Effector memory CD8-positive, alpha-beta T cell (primary cell): ENCODE measurements around the gene KMT2C.
"Not testable (repeated sequence)": the region's sequence is repeated elsewhere in the genome, so short reads cannot be mapped to it uniquely, and the experiment has no call there.

ENCODE experiments used
- ATAC-seq: fragments of 150-1000 bp; cut with Tn5 transposase; replicated peaks from 2 replicates; pipeline ENCODE4 v1.10.0; 2021; ENCODE audit warnings: mild to moderate bottlenecking, moderate library complexity
- DNase-seq, 3 experiments: peaks; one replicate each; pipeline ENCODE4 v3.0.0; 2021
- H3K27ac Mint-ChIP-seq, 2 donors: one replicate each; pipeline ENCODE4 v1.8.0; 2022; ENCODE audit warnings: mild to moderate bottlenecking in 2 of 2, mixed read lengths in 2 of 2, moderate library complexity in 2 of 2
- H3K27me3 Mint-ChIP-seq, 2 donors: one replicate each; pipeline ENCODE4 v1.8.0; 2022; ENCODE audit warnings: mixed read lengths in 2 of 2
- H3K36me3 Mint-ChIP-seq: one replicate; pipeline ENCODE4 v1.8.0; 2022; ENCODE audit warnings: mild to moderate bottlenecking, moderate library complexity, mixed read lengths; ENCODE audit not compliant: insufficient read depth
- H3K4me1 Mint-ChIP-seq, 2 donors: one replicate each; pipeline ENCODE4 v1.8.0; 2022; ENCODE audit warnings: low read depth in 2 of 2, mixed read lengths in 2 of 2
- H3K4me3 Mint-ChIP-seq, 2 donors: one replicate each; pipeline ENCODE4 v1.8.0; 2022; ENCODE audit warnings: mild to moderate bottlenecking in 2 of 2, mixed read lengths in 2 of 2, moderate library complexity in 2 of 2
- H3K9me3 Mint-ChIP-seq, 2 donors: one replicate each; pipeline ENCODE4 v1.8.0; 2022; ENCODE audit warnings: mixed read lengths in 2 of 2

The KMT2C gene

GRCh38 chr7:152270427-152270826, 165.4 kb downstream of the KMT2C start:
- H3K4me3 Mint-ChIP-seq, ATAC-seq, DNase-seq, H3K27me3 Mint-ChIP-seq, H3K27ac Mint-ChIP-seq, H3K9me3 Mint-ChIP-seq: not testable (repeated sequence)
- H3K36me3 Mint-ChIP-seq, result peaks cover 15% of the 10 kb centered on the region
- H3K4me1 Mint-ChIP-seq, result peaks cover 6 to 15% of the 10 kb centered on the region in 2 donors

- not testable (repeated sequence) for ATAC-seq, H3K9me3 Mint-ChIP-seq, H3K4me3 Mint-ChIP-seq, H3K27me3 Mint-ChIP-seq, DNase-seq, H3K27ac Mint-ChIP-seq
- Mint-ChIP-seq H3K36me3 (peaks cover 17% of the 10 kb centered on the region), H3K4me1 (peaks cover 6 to 19% of the 10 kb centered on the region in 2 donors)
These were observed 168.9 kb downstream of the KMT2C start for GRCh38 chr7:152266859-152267258.

- not testable (repeated sequence) for H3K4me3 Mint-ChIP-seq, ATAC-seq, DNase-seq, H3K27ac Mint-ChIP-seq, H3K27me3 Mint-ChIP-seq, H3K9me3 Mint-ChIP-seq
- Mint-ChIP-seq H3K36me3 (peaks cover 22% of the 10 kb centered on the region), H3K4me1 (peaks cover 4 to 20% of the 10 kb centered on the region in 2 donors)
These were observed 170.9 kb downstream of the KMT2C start for GRCh38 chr7:152264915-152265314.

- not testable (repeated sequence) for H3K27me3 Mint-ChIP-seq, DNase-seq, ATAC-seq, H3K4me3 Mint-ChIP-seq, H3K9me3 Mint-ChIP-seq
- peaks cover 10 to 21% of the 10 kb centered on the region in 2 donors for H3K4me1 Mint-ChIP-seq
- H3K36me3 Mint-ChIP-seq, result peaks cover 27% of the 10 kb centered on the region
- peak overlapping the region in 1 of 2 donors; percentile 60 for H3K27ac Mint-ChIP-seq
These were observed 173.7 kb downstream of the KMT2C start for GRCh38 chr7:152262146-152262545.

GRCh38 chr7:152259645-152260044, 176.2 kb downstream of the KMT2C start:
- ATAC-seq, H3K4me3 Mint-ChIP-seq, H3K9me3 Mint-ChIP-seq, H3K27me3 Mint-ChIP-seq, DNase-seq: not testable (repeated sequence)
- peak overlapping the region; percentile 42 to 77 for H3K27ac Mint-ChIP-seq
- peaks cover 27% of the 10 kb centered on the region for H3K36me3 Mint-ChIP-seq
- peaks cover 16 to 33% of the 10 kb centered on the region in 2 donors for H3K4me1 Mint-ChIP-seq

- not testable (repeated sequence) for DNase-seq, ATAC-seq, H3K4me3 Mint-ChIP-seq, H3K9me3 Mint-ChIP-seq, H3K4me1 Mint-ChIP-seq, H3K27me3 Mint-ChIP-seq, H3K27ac Mint-ChIP-seq
- peaks cover 47% of the 10 kb centered on the region for H3K36me3 Mint-ChIP-seq
These were observed 188.0 kb downstream of the KMT2C start for GRCh38 chr7:152247851-152248250.

- not testable (repeated sequence) for DNase-seq, H3K4me3 Mint-ChIP-seq, H3K9me3 Mint-ChIP-seq, ATAC-seq, H3K27me3 Mint-ChIP-seq, H3K27ac Mint-ChIP-seq
- Mint-ChIP-seq H3K4me1 (peaks cover 8 to 16% of the 10 kb centered on the region in 2 donors), H3K36me3 (peaks cover 34% of the 10 kb centered on the region)
These were observed 190.4 kb downstream of the KMT2C start for GRCh38 chr7:152245417-152245816.

- ATAC-seq, H3K27ac Mint-ChIP-seq, H3K27me3 Mint-ChIP-seq, DNase-seq, H3K9me3 Mint-ChIP-seq, H3K4me3 Mint-ChIP-seq: not testable (repeated sequence)
- Mint-ChIP-seq H3K4me1 (peaks cover 12 to 17% of the 10 kb centered on the region in 2 donors), H3K36me3 (peaks cover 23% of the 10 kb centered on the region)
These were observed 192.3 kb downstream of the KMT2C start for GRCh38 chr7:152243464-152243863.

- not testable (repeated sequence) for H3K27ac Mint-ChIP-seq, H3K9me3 Mint-ChIP-seq, ATAC-seq, H3K4me3 Mint-ChIP-seq, H3K27me3 Mint-ChIP-seq, DNase-seq
- Mint-ChIP-seq H3K4me1 (peaks cover 12 to 16% of the 10 kb centered on the region in 2 donors), H3K36me3 (peaks cover 22% of the 10 kb centered on the region)
These were observed 194.5 kb downstream of the KMT2C start for GRCh38 chr7:152241301-152241700.

GRCh38 chr7:152236306-152236705, 199.5 kb downstream of the KMT2C start:
- H3K9me3 Mint-ChIP-seq, DNase-seq, H3K4me3 Mint-ChIP-seq, ATAC-seq, H3K27ac Mint-ChIP-seq, H3K27me3 Mint-ChIP-seq: not testable (repeated sequence)
- H3K4me1 Mint-ChIP-seq, result peaks cover 9 to 12% of the 10 kb centered on the region in 2 donors
- peaks cover 49% of the 10 kb centered on the region for H3K36me3 Mint-ChIP-seq

- not testable (repeated sequence) for H3K4me3 Mint-ChIP-seq, H3K27me3 Mint-ChIP-seq, ATAC-seq, H3K4me1 Mint-ChIP-seq, H3K27ac Mint-ChIP-seq, DNase-seq, H3K9me3 Mint-ChIP-seq
- peaks cover 49% of the 10 kb centered on the region for H3K36me3 Mint-ChIP-seq
These were observed 201.4 kb downstream of the KMT2C start for GRCh38 chr7:152234421-152234820.

- Mint-ChIP-seq H3K4me3 (no peak overlapping the region), H3K36me3 (peaks cover 49% of the 10 kb centered on the region), H3K4me1 (no peaks in the 10 kb centered on the region), H3K27ac (no peak overlapping the region), H3K27me3 (no peaks in the 10 kb centered on the region), H3K9me3 (no peaks in the 10 kb centered on the region)
- ATAC-seq (no peak), DNase-seq (no peak)
These were observed 204.7 kb downstream of the KMT2C start for GRCh38 chr7:152231089-152231488.

- DNase-seq, result not testable (repeated sequence)
These were observed 216.2 kb downstream of the KMT2C start for GRCh38 chr7:152219556-152219955.

GRCh38 chr7:152208766-152209165, 227.0 kb downstream of the KMT2C start:
- H3K27ac Mint-ChIP-seq, H3K4me3 Mint-ChIP-seq, H3K9me3 Mint-ChIP-seq, H3K27me3 Mint-ChIP-seq, H3K4me1 Mint-ChIP-seq, DNase-seq, ATAC-seq: not testable (repeated sequence)
- H3K36me3 Mint-ChIP-seq, result peaks cover 34% of the 10 kb centered on the region

More at GRCh38 chr7:152219556-152219955, 216.2 kb downstream of the KMT2C start:
- H3K27ac Mint-ChIP-seq, ATAC-seq, H3K4me1 Mint-ChIP-seq, H3K4me3 Mint-ChIP-seq, H3K27me3 Mint-ChIP-seq, H3K9me3 Mint-ChIP-seq: not testable (repeated sequence)
- H3K36me3 Mint-ChIP-seq, result peaks cover 50% of the 10 kb centered on the region
